ENCODE measurements around the gene CCDC91.
A peak's percentile ranks its signal among the peaks of the same experiment; 100 is the strongest.
"Not testable (repeated sequence)": the region's sequence is repeated elsewhere in the genome, so short reads cannot be mapped to it uniquely, and the experiment has no call there.

The CCDC91 gene

DNA sequence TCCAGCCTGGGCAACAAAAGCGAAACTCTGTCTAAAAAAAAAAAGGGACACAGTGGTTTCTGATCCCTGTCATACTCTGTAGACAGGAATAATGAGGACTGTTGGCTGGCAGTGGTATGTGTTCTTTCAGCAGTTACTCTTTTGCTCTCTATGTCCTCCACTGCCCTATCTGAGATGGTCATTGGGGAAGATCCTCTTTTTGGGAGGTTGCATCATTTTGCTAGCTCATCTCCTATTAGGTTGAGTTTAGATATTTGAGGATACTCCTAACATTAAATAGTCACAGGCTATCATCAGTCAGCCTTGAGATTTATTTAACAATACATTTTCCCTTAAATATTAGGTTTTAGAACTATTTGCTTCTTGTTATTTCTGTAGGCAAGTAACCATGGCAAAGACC lies 5.9 kb upstream of the CCDC91 start:
- DNase-seq: no peak

DNA sequence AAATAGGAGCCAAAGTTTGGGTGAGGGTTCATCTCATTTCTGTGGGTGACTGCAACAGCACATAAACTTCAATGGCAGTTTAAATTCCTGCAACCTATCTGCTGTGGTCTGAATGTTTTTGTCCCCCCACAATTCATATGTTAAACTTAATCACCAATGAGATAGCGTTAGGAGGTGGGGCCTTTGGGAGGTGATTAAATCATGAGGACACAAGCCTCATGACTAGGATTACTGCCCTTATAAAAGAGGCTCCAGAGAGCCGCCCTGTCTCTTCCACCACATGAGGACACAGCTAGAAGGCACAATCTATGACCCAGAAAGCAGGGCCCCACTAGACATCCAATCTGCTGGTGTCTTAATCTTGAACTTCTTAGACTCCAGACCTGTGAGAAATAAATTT lies 3.8 kb upstream of the CCDC91 start:
- no peak for DNase-seq

- peak in 1 of 3 experiments; percentile 35 for DNase-seq
Measured at GRCh38 chr12:28189784-28190320, 404 bp upstream of the CCDC91 start.

GRCh38 chr12:28191051-28192048 lies 1.1 kb downstream of the CCDC91 start:
- peak in 2 of 3 experiments; percentile 38 to 47 for DNase-seq

DNA sequence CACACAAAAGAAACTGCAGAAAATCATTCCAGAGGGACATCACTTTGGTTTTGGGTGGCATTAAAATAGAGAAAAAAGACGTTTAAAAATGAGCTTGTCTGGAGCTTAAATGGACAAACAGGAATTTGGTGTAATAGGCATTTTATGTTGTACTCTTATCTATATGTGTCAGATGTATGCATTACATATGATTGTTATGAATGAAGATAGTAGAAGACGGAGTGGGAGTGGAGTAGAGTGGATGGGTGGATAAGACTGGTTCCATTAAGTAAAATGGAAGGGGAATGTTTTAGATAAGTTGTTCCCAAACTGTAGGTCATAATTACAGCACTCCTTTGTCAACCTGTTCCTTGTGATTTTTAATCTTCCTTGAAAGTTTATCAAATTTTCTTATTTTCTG lies 1.9 kb downstream of the CCDC91 start:
- no peak for DNase-seq

- DNase-seq: not testable (repeated sequence)
Measured at GRCh38 chr12:28194621-28195020, 4.4 kb downstream of the CCDC91 start.

DNA sequence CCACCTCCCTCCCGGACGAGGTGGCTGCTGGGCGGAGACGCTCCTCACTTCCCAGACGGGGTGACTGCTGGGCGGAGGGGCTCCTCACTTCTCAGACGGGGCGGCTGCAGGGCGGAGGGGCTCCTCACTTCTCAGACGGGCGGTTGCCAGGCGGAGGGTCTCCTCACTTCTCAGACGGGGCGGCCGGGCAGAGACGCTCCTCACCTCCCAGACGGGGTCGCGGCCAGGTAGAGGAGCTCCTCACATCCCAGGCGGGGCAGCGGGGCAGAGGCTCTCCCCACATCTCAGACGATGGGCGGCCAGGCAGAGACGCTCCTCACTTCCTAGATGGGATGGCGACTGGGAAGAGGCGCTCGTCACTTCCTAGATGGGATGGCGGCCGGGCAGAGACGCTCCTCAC lies 10.9 kb downstream of the CCDC91 start:
- DNase-seq: not testable (repeated sequence)

- DNase-seq: no peak
Measured at GRCh38 chr12:28202374-28203130, 12.3 kb downstream of the CCDC91 start.

GRCh38 chr12:28209782-28210181 lies 19.5 kb downstream of the CCDC91 start:
- peak in 2 of 3 experiments; percentile 15 to 22 for DNase-seq

DNA sequence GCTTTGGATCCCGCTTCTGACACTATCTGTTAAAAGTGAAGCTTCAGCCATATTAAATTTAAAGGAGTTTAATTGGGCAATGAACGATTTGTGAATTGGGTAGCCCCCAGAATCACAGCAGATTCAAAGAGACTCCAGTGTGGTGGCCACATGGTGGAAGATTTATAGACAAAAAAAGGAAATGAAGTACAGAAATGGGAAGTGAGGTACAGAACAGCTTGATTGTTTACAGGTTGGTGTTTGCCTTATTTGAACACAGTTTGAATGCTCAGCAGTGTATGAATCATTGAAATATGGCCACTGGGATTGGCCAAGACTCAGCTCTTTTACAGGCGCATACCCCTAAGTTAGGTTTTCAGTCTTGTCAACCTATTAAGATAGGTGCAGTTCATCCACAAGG lies 21.9 kb downstream of the CCDC91 start:
- DNase-seq: no peak

DNA sequence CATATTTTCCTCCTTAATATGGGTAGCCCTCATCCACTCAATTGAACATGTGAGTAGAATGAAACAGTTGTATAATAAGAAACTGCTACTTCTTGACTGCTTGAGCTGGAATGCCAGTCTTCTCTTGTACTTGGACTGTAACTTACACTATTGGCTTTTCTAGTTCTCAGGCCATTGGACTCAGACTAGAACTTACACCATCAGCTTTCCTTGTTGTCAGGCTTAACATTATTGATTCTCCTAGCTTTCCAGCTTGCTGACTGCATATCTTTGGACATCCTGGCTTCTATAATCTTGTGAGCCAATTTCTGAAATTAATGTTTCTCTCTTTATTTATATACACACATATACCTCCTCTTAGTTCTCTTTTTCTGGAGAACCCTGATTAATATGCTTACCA lies 24.8 kb downstream of the CCDC91 start:
- DNase-seq: no peak

DNA sequence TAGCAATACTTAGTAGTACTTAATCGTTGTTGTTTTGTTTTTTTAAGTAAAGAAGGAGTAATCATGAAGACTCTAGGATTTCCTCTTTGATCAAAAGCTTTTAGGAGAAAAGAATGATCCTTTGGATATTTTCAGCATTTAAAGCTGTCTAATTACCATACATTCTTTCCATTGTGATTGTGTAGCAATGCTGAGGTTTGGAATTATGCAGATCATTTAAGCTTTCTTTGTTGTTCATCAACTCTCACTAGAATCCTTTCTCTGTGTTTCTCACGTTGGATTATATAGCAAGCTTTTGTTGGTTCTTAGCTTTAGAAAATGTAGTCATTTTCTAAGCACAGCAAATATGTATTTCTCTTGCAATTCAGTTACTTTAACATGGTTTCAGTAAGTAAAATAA lies 25.8 kb downstream of the CCDC91 start:
- no peak for DNase-seq

DNA sequence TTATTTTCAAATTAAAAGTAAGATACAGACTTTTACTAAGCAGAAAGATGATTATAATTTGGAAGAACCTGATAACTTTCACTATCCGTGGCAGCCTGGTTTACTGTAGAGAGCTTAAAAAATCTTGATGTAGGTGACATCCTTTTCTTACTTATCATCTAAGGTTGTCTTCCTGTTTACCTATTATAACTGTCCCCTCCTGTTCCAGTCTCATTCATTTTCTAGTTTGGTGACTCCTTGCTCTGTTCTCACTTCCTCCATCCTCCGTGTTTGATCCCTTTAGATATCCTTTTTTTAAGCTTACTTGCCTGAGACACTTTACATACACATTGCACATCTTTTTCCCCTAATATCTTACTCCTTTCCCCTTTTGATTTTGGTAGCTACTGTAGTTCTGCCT lies 27.5 kb downstream of the CCDC91 start:
- no peak for DNase-seq

GRCh38 chr12:28218875-28219274 lies 28.6 kb downstream of the CCDC91 start:
- no peak for DNase-seq

DNA sequence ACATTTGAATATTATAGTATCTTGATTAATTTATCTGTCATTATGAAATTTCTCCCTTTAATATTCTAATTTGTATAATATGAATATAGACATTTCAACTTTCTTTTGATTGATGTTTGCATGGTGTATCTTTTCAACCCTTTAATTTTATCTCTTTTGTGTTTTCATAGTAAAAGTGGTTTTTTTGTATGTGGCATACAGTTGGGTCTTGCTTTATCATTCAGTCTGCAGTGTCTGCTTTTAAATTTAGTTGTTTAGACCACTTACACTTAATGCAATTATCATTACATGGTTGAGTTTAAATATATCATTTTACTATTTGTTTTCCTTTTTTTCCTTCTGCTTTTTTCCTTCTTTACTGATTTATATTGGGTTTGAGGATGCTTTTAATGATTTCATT lies 29.6 kb downstream of the CCDC91 start:
- DNase-seq: no peak

DNA sequence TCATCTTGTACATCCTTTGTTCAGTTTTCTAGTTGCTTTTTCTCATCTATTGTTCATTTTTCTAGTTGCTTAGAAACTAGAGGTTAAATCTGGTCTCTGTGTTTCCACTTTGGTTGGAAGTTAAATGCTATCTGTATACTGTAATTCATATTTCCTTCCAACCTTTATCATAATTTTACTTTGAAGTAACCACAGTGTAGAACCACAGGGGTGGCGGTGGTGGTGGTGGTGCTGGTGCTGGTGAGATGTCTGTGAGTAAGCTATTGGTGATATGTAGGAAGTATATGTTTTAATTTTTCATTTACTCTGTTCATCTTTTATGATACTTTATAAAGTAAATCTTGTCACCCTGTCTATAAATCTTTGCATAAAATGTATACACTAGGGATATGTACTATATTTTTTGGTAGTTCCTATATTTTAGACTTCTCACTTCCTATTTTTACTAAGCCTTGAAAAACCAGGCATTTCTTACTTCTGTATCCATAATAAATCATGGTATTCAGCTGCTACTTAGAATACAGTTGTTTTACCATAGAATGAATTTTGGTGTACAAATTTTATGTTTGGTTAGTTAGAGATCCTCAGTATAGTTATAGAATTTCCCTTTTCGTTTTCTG lies 31.9 kb downstream of the CCDC91 start:
- no peak for DNase-seq

GRCh38 chr12:28223025-28223554 lies 32.8 kb downstream of the CCDC91 start:
- DNase-seq: no peak

DNA sequence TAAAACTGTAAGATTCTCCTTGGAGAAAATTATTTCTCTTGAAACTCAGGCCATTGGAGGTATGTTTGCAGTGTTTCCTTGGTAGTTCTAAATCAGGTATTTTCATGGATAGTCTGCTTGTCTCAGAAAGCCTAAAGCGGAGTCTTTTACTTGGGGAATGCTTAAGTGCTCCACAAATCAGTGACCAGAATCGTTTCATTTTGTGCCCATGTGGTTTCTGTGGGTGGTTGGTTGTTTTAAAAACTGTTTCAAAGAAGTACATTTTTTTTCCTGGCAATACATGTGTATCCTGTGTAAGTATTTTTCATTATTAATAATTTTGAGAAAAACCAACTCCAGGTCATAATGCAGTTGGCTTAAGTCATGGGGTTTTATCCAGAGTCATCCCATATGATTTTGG lies 33.6 kb downstream of the CCDC91 start:
- no peak for DNase-seq

- DNase-seq: no peak
Measured at GRCh38 chr12:28226705-28227104, 36.4 kb downstream of the CCDC91 start.

GRCh38 chr12:28227251-28227650 lies 37.0 kb downstream of the CCDC91 start:
- DNase-seq: no peak

GRCh38 chr12:28231248-28231647 lies 41.0 kb downstream of the CCDC91 start:
- DNase-seq: no peak

- peak in 1 of 3 experiments; percentile 6 for DNase-seq
Measured at GRCh38 chr12:28232211-28232928, 42.1 kb downstream of the CCDC91 start.
